PFSK-1 (cell line): ENCODE measurements around the gene NES.

Experiments used
- FOXP2 ChIP-seq: optimal IDR thresholded peaks from 2 replicates; pipeline ENCODE3; 2011; ENCODE audit warnings: borderline replicate concordance, control low read depth, inconsistent platforms; ENCODE audit not compliant: insufficient read depth; ENCODE audit errors: extremely low read length, extremely low read depth
- POLR2AphosphoS5 ChIP-seq: IDR thresholded peaks from 2 replicates; pipeline ENCODE4 v1.6.1; 2012; ENCODE audit warnings: low read depth, mild to moderate bottlenecking, control low read depth, low read length, moderate library complexity
- SIN3A ChIP-seq: IDR thresholded peaks from 2 replicates; pipeline ENCODE4 v1.6.1; 2012; ENCODE audit warnings: mild to moderate bottlenecking, low read length, moderate library complexity, borderline replicate concordance; ENCODE audit not compliant: insufficient read depth
- TAF1 ChIP-seq: IDR thresholded peaks from 2 replicates; pipeline ENCODE4 v1.6.1; 2012; ENCODE audit warnings: low read length, control low read depth, borderline replicate concordance; ENCODE audit not compliant: insufficient read depth
- TF ChIP-seq, protein P1 (sequence below), 2 experiments: IDR thresholded peaks; 2 replicates each; pipeline versions ENCODE4 v1.6.1 to v1.8.0; 2011 to 2012; ENCODE audit warnings: low read depth in 2 of 2, low read length in 2 of 2, control low read depth in 1 of 2, inconsistent platforms in 1 of 2, mild to moderate bottlenecking in 1 of 2, moderate library complexity in 1 of 2; ENCODE audit not compliant: insufficient read depth in 1 of 2

DNA sequence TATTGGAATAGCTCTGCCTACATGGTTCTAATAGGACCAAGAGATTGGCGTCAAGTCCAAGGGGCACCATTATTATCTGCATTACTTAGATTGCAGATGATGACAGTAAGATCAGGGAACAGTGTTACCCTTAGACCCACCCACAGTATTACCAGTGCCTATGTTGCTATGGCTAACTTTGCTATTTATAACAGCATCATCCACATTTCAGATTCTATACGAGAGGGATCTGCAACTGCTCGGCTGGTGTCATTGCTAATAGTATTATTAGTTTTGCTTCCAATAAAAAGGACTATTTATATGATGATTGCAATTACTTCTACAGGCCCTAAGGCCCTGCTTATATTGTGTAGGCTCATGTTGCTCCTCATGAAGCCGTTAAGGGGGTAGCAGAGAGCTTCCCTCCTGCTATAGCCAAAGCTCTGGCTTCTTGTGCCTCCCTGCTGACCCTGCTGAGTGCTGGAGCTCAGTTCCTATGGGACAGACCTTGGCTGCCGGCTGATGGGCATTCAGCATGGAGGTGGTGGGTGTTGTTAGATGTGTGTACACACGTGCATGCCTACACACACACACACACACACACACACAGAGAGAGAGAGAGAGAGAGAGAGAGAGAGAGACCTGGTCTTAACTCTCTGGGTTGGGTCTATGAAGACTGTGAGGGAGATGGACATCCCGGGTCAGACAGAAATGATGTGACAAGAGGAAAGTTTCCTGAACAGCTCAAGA lies 34.0 kb downstream of the NES start:
- no peak for TF ChIP-seq POLR2AphosphoS5
- TF ChIP-seq SIN3A = no peak
- TF ChIP-seq TAF1 = no peak
- TF ChIP-seq, protein P1, sequence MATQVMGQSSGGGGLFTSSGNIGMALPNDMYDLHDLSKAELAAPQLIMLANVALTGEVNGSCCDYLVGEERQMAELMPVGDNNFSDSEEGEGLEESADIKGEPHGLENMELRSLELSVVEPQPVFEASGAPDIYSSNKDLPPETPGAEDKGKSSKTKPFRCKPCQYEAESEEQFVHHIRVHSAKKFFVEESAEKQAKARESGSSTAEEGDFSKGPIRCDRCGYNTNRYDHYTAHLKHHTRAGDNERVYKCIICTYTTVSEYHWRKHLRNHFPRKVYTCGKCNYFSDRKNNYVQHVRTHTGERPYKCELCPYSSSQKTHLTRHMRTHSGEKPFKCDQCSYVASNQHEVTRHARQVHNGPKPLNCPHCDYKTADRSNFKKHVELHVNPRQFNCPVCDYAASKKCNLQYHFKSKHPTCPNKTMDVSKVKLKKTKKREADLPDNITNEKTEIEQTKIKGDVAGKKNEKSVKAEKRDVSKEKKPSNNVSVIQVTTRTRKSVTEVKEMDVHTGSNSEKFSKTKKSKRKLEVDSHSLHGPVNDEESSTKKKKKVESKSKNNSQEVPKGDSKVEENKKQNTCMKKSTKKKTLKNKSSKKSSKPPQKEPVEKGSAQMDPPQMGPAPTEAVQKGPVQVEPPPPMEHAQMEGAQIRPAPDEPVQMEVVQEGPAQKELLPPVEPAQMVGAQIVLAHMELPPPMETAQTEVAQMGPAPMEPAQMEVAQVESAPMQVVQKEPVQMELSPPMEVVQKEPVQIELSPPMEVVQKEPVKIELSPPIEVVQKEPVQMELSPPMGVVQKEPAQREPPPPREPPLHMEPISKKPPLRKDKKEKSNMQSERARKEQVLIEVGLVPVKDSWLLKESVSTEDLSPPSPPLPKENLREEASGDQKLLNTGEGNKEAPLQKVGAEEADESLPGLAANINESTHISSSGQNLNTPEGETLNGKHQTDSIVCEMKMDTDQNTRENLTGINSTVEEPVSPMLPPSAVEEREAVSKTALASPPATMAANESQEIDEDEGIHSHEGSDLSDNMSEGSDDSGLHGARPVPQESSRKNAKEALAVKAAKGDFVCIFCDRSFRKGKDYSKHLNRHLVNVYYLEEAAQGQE (IDR thresholded peaks at IDR 0.05; ENCODE audit: insufficient read depth in 1 of 2, low read depth in 2 of 2, low read length in 2 of 2) = no peak
- no peak for TF ChIP-seq FOXP2
